Measurements from ENCODE around the gene REXO5. TPM values are rescaled to one million over a fixed set of nuclear protein-coding genes. Genes with fewer than 3 reads are reported as not detected.

REXO5 gene
- total and polyA plus RNA-seq, 2 donors (not counting 3 experiments of a cell fraction or from before 2014, with no cell fraction given): 2.3 to 11.5 TPM

DNA sequence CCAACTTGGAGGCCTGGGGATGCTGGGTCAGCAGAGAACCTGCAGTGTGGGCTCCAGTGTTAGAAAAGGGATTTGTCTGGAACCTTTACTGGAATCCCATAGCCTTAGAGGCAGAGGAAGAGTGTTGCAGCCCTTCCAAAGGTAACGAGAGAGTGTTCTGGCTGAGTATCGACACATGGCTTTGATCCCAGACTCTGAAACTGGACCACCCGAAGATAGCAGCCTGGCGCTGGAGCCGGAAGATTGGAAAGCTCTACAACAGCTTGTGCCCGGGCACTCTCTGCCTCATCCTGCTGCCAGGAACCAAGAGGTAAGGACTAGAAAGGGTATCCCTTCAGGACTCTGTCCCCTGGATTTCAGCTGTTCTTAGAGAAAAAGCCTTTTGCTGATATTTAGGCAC lies 39.7 kb downstream of the REXO5 start:
- H2AFZ ChIP-seq (ENCODE audit: low read depth, low read length): no peak overlapping the region
- H4K20me1 ChIP-seq (replicated peaks; ENCODE audit: control insufficient read depth, extremely low read depth, insufficient read depth, low read length): no peaks in the 10 kb centered on the region
- DNase-seq (ENCODE audit: low read depth, low spot score): no peak
- ChIA-PET POLR2A (no interaction called here), CTCF (interaction anchor here (1.1 to 2.6 kb wide), 4 partner anchors 39 to 238 kb away, joined by 3 to 12 read pairs (median 4); partner anchors contain the start of genes ERI2 and REXO5)
- H3K4me1 ChIP-seq (ENCODE audit: control insufficient read depth, extremely low read depth, insufficient read depth, low read length): peaks cover 12% of the 10 kb centered on the region
- no peak overlapping the region for H3K9ac ChIP-seq (replicated peaks; ENCODE audit: extremely low read depth, insufficient read depth, low read length)
- dilution Hi-C loops (cut with MboI; ENCODE audit: extremely low pct_ligation_motif_present, low sequenced_read_pairs) (no loop called here), intact Hi-C loops (cut with micrococcal nuclease) (no loop called here)
- H3K79me2 ChIP-seq (ENCODE audit: control insufficient read depth, insufficient read depth, low read length): no peaks in the 10 kb centered on the region
- H3K4me2 ChIP-seq (ENCODE audit: insufficient read depth, low read length): no peak overlapping the region
- H3K27ac ChIP-seq (ENCODE audit: insufficient read depth, low read depth, low read length): no peak overlapping the region
- H3K27me3 ChIP-seq (ENCODE audit: control insufficient read depth in 2 of 2, insufficient read depth in 2 of 2, low read length in 2 of 2): no peaks in the 10 kb centered on the region
- no peak for FAIRE-seq
- H3K4me3 ChIP-seq (replicated peaks in 1 of 3; ENCODE audit: insufficient read depth in 1 of 3, low read depth in 1 of 3, low read length in 3 of 3): no peak overlapping the region
- no peak for TF ChIP-seq MYC (IDR thresholded peaks at IDR 0.05; ENCODE audit: low read depth, low read length)
- TF ChIP-seq POLR2A (IDR thresholded peaks at IDR 0.05; ENCODE audit: low read depth, low read length): no peak
- no peak for TF ChIP-seq EZH2 (IDR thresholded peaks at IDR 0.05; ENCODE audit: borderline replicate concordance, low read depth, low read length, severe bottlenecking)
- TF ChIP-seq GATA2 (IDR thresholded peaks at IDR 0.05; ENCODE audit: insufficient read depth, insufficient read length, low read depth, low read length): no peak
- TF ChIP-seq JUN (IDR thresholded peaks at IDR 0.05; ENCODE audit: borderline replicate concordance, insufficient read depth, insufficient read length, low read depth): no peak
- TF ChIP-seq, protein P1, sequence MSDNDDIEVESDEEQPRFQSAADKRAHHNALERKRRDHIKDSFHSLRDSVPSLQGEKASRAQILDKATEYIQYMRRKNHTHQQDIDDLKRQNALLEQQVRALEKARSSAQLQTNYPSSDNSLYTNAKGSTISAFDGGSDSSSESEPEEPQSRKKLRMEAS (IDR thresholded peaks at IDR 0.05; ENCODE audit: insufficient read depth, insufficient read length): no peak
- TF ChIP-seq, protein P2, sequence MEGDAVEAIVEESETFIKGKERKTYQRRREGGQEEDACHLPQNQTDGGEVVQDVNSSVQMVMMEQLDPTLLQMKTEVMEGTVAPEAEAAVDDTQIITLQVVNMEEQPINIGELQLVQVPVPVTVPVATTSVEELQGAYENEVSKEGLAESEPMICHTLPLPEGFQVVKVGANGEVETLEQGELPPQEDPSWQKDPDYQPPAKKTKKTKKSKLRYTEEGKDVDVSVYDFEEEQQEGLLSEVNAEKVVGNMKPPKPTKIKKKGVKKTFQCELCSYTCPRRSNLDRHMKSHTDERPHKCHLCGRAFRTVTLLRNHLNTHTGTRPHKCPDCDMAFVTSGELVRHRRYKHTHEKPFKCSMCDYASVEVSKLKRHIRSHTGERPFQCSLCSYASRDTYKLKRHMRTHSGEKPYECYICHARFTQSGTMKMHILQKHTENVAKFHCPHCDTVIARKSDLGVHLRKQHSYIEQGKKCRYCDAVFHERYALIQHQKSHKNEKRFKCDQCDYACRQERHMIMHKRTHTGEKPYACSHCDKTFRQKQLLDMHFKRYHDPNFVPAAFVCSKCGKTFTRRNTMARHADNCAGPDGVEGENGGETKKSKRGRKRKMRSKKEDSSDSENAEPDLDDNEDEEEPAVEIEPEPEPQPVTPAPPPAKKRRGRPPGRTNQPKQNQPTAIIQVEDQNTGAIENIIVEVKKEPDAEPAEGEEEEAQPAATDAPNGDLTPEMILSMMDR (IDR thresholded peaks at IDR 0.05; ENCODE audit: extremely low read depth in 1 of 2, insufficient read depth in 1 of 2, low read depth in 1 of 2, low read length in 2 of 2): no peak
- TF ChIP-seq POLR2AphosphoS5 (IDR thresholded peaks at IDR 0.05; ENCODE audit: insufficient read depth, low read depth, low read length): no peak
- no peak for TF ChIP-seq FOS (IDR thresholded peaks at IDR 0.05; ENCODE audit: borderline replicate concordance, insufficient read depth, low read length)
- H3K9me1 ChIP-seq (replicated peaks; ENCODE audit: control insufficient read depth, extremely low read depth, insufficient read depth, low read length): no peaks in the 10 kb centered on the region
- peaks cover 0 to 6% of the 10 kb centered on the region in 2 experiments for H3K36me3 ChIP-seq (ENCODE audit: control insufficient read depth in 2 of 2, extremely low read depth in 1 of 2, insufficient read depth in 2 of 2, low read length in 2 of 2)
- no peaks in the 10 kb centered on the region for H3K9me3 ChIP-seq (replicated peaks; ENCODE audit: control insufficient read depth, insufficient read depth, low read length)
- no TSS peak for BruUV-seq (replicated peaks)

All from endothelial cell of umbilical vein (primary cell).